HCT116 (cell line): ENCODE measurements around the gene COX7C. TPM values are rescaled to one million over a fixed set of nuclear protein-coding genes. Genes with fewer than 3 reads are reported as not detected.

Experiments used
- ATAC-seq: fragments of 200-7000 bp; cut with Tn5 transposase; 2 replicates; pipeline ENCODE4 v1.9.1; 2020; ENCODE audit warnings: mild to moderate bottlenecking, moderate library complexity
- BruUV-seq: library from RNA; stranded (reverse); fragments of 400-500 nt; replicated peaks from 2 replicates; lab custom pipeline; 2021; lab: Mats Ljungman, UMichigan
- CTCF ChIA-PET: fragments of 300-600 bp; sonication (Branson Sonifier 250); formaldehyde crosslinking; loops from one replicate; lab custom pipeline; 2021; ENCODE audit warnings: antibody characterized with exemption; lab: Charles Lee
- POLR2A ChIA-PET: fragments of 300-600, 350-600 bp; sonication (Branson Sonifier 250); formaldehyde crosslinking; loops from one replicate; lab custom pipeline; 2021; ENCODE audit warnings: antibody characterized with exemption; lab: Charles Lee
- RAD21 ChIA-PET, 2 experiments: fragments of 300-600 bp; sonication (Branson Sonifier 250); formaldehyde crosslinking; loops; one replicate each; lab custom pipeline; 2023; ENCODE audit warnings: low total read pairs in 2 of 2; ENCODE audit not compliant: uncharacterized antibody in 2 of 2, unreplicated experiment in 2 of 2, low non-redundant PET in 1 of 2; lab: Charles Lee
- DNase-seq: peaks from one replicate; pipeline ENCODE4 v3.0.0-alpha.2; 2010; ENCODE audit warnings: low read depth, low spot score
- H2AFZ ChIP-seq: fragments of 200-600 bp; shearing (Covaris generic), sonication (generic); 2 replicates; pipeline ENCODE4 v1.6.1; 2017; ENCODE audit warnings: low read depth, mixed run types, mixed read lengths, antibody characterized with exemption, low read length; ENCODE audit not compliant: poor library complexity, severe bottlenecking
- H3K27ac ChIP-seq: 2 replicates; pipeline ENCODE4 v1.5.1; 2012; ENCODE audit warnings: low read depth, low read length
- H3K27me3 ChIP-seq: fragments of 200-600 bp; sonication (generic); 2 replicates; pipeline ENCODE4 v1.6.1; 2016; ENCODE audit warnings: mixed run types, low read length, mixed read lengths; ENCODE audit not compliant: insufficient read depth
- H3K36me3 ChIP-seq, 2 experiments: fragments of 200-500 bp in 1 of 2; fragments of 200-600 bp in 1 of 2; sonication (Bioruptor generic) in 1 of 2; sonication (generic) in 1 of 2; 2 replicates each; pipeline versions ENCODE4 v1.5.1 to v1.6.1; 2014 to 2016; ENCODE audit warnings: low read length in 2 of 2, inconsistent platforms in 1 of 2, mixed read lengths in 1 of 2, mixed run types in 1 of 2; ENCODE audit not compliant: insufficient read depth in 2 of 2, control insufficient read depth in 1 of 2
- H3K4me1 ChIP-seq, 2 experiments: fragments of 200-600 bp in 1 of 2; sonication (generic) in 1 of 2; 2 replicates each; pipeline versions ENCODE4 v1.5.1 to v1.6.1; 2012 to 2017; ENCODE audit warnings: low read length in 2 of 2, inconsistent platforms in 1 of 2, mild to moderate bottlenecking in 1 of 2, mixed read lengths in 1 of 2, mixed run types in 1 of 2, moderate library complexity in 1 of 2; ENCODE audit not compliant: insufficient read depth in 2 of 2, control insufficient read depth in 1 of 2
- H3K4me2 ChIP-seq: fragments of 200-600 bp; sonication (generic); 2 replicates; pipeline ENCODE4 v1.6.1; 2017; ENCODE audit warnings: mixed run types, low read length, mixed read lengths
- H3K4me3 ChIP-seq, 2 experiments: fragments of 200-600 bp in 1 of 2; sonication (generic) in 1 of 2; replicated peaks in 1 of 2; 2 replicates each; pipeline ENCODE4 v1.5.1; 2011 to 2016; ENCODE audit warnings: low read length in 2 of 2, control low read depth in 1 of 2, low read depth in 1 of 2, mild to moderate bottlenecking in 1 of 2, mixed read lengths in 1 of 2, mixed run types in 1 of 2
- H3K79me2 ChIP-seq: fragments of 200-600 bp; sonication (generic); 2 replicates; pipeline ENCODE4 v1.6.1; 2017; ENCODE audit warnings: mild to moderate bottlenecking, mixed run types, low read length, moderate library complexity, mixed read lengths; ENCODE audit not compliant: insufficient read depth
- H3K9ac ChIP-seq: fragments of 200-600 bp; sonication (generic); 2 replicates; pipeline ENCODE4 v1.6.1; 2016; ENCODE audit warnings: low read length, mixed read lengths
- H3K9me2 ChIP-seq: fragments of 200-600 bp; sonication (generic), shearing (Covaris generic); 2 replicates; pipeline ENCODE4 v1.6.1; 2017; ENCODE audit warnings: mixed run types, mild to moderate bottlenecking, moderate library complexity; ENCODE audit not compliant: insufficient read depth
- H3K9me3 ChIP-seq, 2 experiments: fragments of 200-500 bp in 1 of 2; fragments of 200-600 bp in 1 of 2; sonication (Bioruptor generic) in 1 of 2; sonication (generic) in 1 of 2; 2 replicates each; pipeline ENCODE4 v1.6.1; 2014 to 2017; ENCODE audit warnings: low read length in 2 of 2, mixed read lengths in 2 of 2, inconsistent platforms in 1 of 2, low read depth in 1 of 2, mild to moderate bottlenecking in 1 of 2, mixed run types in 1 of 2, moderate library complexity in 1 of 2; ENCODE audit not compliant: control insufficient read depth in 1 of 2, insufficient read depth in 1 of 2
- H4K20me1 ChIP-seq: fragments of 200-600 bp; sonication (generic), shearing (Covaris generic); 2 replicates; pipeline ENCODE4 v1.6.1; 2017; ENCODE audit warnings: mixed run types, mild to moderate bottlenecking, moderate library complexity; ENCODE audit not compliant: insufficient read depth
- CBX3 ChIP-seq: IDR thresholded peaks from 2 replicates; pipeline ENCODE4 v1.6.1; 2012; ENCODE audit warnings: low read depth
- CEBPB ChIP-seq: IDR thresholded peaks from 2 replicates; pipeline ENCODE4 v1.6.1; 2012; ENCODE audit warnings: low read depth
- EGR1 ChIP-seq: IDR thresholded peaks from 2 replicates; pipeline ENCODE4 v1.6.1; 2012; ENCODE audit warnings: low read depth
- ELF1 ChIP-seq: IDR thresholded peaks from 2 replicates; pipeline ENCODE4 v1.6.1; 2012; ENCODE audit warnings: low read depth, borderline replicate concordance
- EZH2 ChIP-seq: fragments of 200-600 bp; sonication (generic); IDR thresholded peaks from 2 replicates; pipeline ENCODE4 v1.6.1; 2017; ENCODE audit warnings: antibody characterized with exemption, mixed run types
- EZH2phosphoT487 ChIP-seq: fragments of 200-600 bp; IDR thresholded peaks from 2 replicates; pipeline ENCODE4 v1.6.1; 2018; ENCODE audit warnings: antibody characterized with exemption, borderline replicate concordance
- JUND ChIP-seq: IDR thresholded peaks from 2 replicates; pipeline ENCODE4 v1.6.1; 2012
- POLR2AphosphoS5 ChIP-seq: IDR thresholded peaks from 2 replicates; pipeline ENCODE4 v1.6.1; 2011; ENCODE audit warnings: mild to moderate bottlenecking, low read depth, low read length, moderate library complexity
- RAD21 ChIP-seq: IDR thresholded peaks from 2 replicates; pipeline ENCODE4 v1.6.1; 2012; ENCODE audit warnings: low read depth, mild to moderate bottlenecking
- SP1 ChIP-seq: IDR thresholded peaks from 2 replicates; pipeline ENCODE4 v1.6.1; 2012; ENCODE audit warnings: low read depth
- SRF ChIP-seq: IDR thresholded peaks from 2 replicates; pipeline ENCODE4 v1.6.1; 2012; ENCODE audit warnings: low read depth
- TCF7L2 ChIP-seq: IDR thresholded peaks from 2 replicates; pipeline ENCODE4 v1.7.0; 2011; ENCODE audit warnings: borderline replicate concordance, inconsistent platforms; ENCODE audit not compliant: insufficient read depth, insufficient read length; ENCODE audit errors: extremely low read depth
- YY1 ChIP-seq: IDR thresholded peaks from 2 replicates; pipeline ENCODE4 v1.6.1; 2011; ENCODE audit warnings: low read length, low read depth, moderate library complexity, mild to moderate bottlenecking; ENCODE audit not compliant: insufficient replicate concordance; ENCODE audit errors: extremely low read depth
- ZNF274 ChIP-seq: fragments of 200-500 bp; sonication (Bioruptor generic); IDR thresholded peaks from 2 replicates; pipeline ENCODE4 v1.6.1; 2014; ENCODE audit warnings: mild to moderate bottlenecking, low read depth, low read length, inconsistent platforms
- intact Hi-C: fragments of 100-400 bp; cut with micrococcal nuclease; formaldehyde crosslinking; loops from 2 replicates; pipeline ENCODE4 v1.10.0; 2022
- total RNA-seq: library from RNA; stranded (reverse); gene quantifications from one replicate; pipeline ENCODE4 v1.2.1, GENCODE V29; 2021; ENCODE audit not compliant: unreplicated experiment
- TF ChIP-seq, protein P1 (sequence below): IDR thresholded peaks from 2 replicates; pipeline ENCODE4 v1.6.1; 2012
- TF ChIP-seq, protein P2 (sequence below), 3 experiments: fragments of 200-600 bp in 1 of 3; sonication (generic) in 1 of 3; IDR thresholded peaks in 2 of 3; conservative IDR thresholded peaks in 1 of 3; 2 replicates each; pipeline ENCODE4 v1.5.1; 2012 to 2017; ENCODE audit warnings: low read depth in 2 of 3, low read length in 2 of 3, antibody characterized with exemption in 1 of 3, borderline replicate concordance in 1 of 3, control low read depth in 1 of 3, mild to moderate bottlenecking in 1 of 3, mixed read lengths in 1 of 3, mixed run types in 1 of 3, moderate library complexity in 1 of 3; ENCODE audit not compliant: insufficient read depth in 1 of 3
- TF ChIP-seq, protein P3 (sequence below): IDR thresholded peaks from 2 replicates; pipeline ENCODE4 v1.6.1; 2012
- TF ChIP-seq, protein P4 (sequence below): IDR thresholded peaks from 2 replicates; pipeline ENCODE4 v1.6.1; 2011; ENCODE audit warnings: mild to moderate bottlenecking, low read length, moderate library complexity; ENCODE audit not compliant: insufficient replicate concordance; ENCODE audit errors: extremely low read depth
- TF ChIP-seq, protein P5 (sequence below): IDR thresholded peaks from 2 replicates; pipeline ENCODE4 v1.6.1; 2012; ENCODE audit warnings: low read depth

COX7C gene
- total RNA-seq, 1 experiment from 2014 or later = 550 TPM

DNA sequence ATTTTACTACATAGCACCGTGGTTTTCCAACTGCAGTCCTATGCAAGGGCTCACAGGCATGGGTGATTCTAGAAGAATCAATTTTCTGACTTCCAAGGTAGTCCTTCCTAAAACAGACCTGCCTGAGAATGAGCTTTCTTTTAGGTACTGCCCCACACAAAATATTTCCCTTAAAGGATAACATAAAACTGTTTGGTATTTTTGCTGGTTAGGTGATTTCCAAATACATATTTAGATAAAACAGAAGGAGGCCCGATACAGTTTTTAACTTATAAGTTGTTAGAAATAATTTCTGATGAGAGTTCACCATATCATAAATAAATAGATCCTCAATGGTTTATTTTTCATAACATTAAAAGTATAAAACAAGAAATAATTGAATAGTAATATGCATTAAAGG lies 46.4 kb downstream of the COX7C start:
- RAD21 ChIA-PET = no interaction called here
- POLR2A ChIA-PET = no interaction called here

More for the DNA sequence above, 46.4 kb downstream of the COX7C start:
- Histone ChIP-seq H3K27ac (no peak overlapping the region), H3K9ac (no peak overlapping the region), H3K4me1 (no peaks in the 10 kb centered on the region), H3K4me3 (no peak overlapping the region), H2AFZ (no peak overlapping the region), H3K9me2 (no peaks in the 10 kb centered on the region), H3K79me2 (no peaks in the 10 kb centered on the region), H4K20me1 (no peaks in the 10 kb centered on the region), H3K4me2 (no peak overlapping the region), H3K27me3 (no peaks in the 10 kb centered on the region), H3K36me3 (no peaks in the 10 kb centered on the region), H3K9me3 (no peaks in the 10 kb centered on the region)
- ATAC-seq (no peak), DNase-seq (no peak)
- intact Hi-C loops = no loop called here
- no peak for TF ChIP-seq TCF7L2
- TF ChIP-seq, protein P1, sequence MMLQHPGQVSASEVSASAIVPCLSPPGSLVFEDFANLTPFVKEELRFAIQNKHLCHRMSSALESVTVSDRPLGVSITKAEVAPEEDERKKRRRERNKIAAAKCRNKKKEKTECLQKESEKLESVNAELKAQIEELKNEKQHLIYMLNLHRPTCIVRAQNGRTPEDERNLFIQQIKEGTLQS = no peak
- TF ChIP-seq JUND = no peak
- TF ChIP-seq ZNF274 = no peak
- no peak for TF ChIP-seq CBX3
- TF ChIP-seq, protein P2, sequence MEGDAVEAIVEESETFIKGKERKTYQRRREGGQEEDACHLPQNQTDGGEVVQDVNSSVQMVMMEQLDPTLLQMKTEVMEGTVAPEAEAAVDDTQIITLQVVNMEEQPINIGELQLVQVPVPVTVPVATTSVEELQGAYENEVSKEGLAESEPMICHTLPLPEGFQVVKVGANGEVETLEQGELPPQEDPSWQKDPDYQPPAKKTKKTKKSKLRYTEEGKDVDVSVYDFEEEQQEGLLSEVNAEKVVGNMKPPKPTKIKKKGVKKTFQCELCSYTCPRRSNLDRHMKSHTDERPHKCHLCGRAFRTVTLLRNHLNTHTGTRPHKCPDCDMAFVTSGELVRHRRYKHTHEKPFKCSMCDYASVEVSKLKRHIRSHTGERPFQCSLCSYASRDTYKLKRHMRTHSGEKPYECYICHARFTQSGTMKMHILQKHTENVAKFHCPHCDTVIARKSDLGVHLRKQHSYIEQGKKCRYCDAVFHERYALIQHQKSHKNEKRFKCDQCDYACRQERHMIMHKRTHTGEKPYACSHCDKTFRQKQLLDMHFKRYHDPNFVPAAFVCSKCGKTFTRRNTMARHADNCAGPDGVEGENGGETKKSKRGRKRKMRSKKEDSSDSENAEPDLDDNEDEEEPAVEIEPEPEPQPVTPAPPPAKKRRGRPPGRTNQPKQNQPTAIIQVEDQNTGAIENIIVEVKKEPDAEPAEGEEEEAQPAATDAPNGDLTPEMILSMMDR (IDR thresholded peaks at IDR 0.05 in 2 of 3, conservative IDR thresholded peaks at IDR 0.05 in 1 of 3; ENCODE audit: borderline replicate concordance in 1 of 3, insufficient read depth in 1 of 3, low read depth in 2 of 3, low read length in 2 of 3) = no peak
- TF ChIP-seq, protein P3, sequence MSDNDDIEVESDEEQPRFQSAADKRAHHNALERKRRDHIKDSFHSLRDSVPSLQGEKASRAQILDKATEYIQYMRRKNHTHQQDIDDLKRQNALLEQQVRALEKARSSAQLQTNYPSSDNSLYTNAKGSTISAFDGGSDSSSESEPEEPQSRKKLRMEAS = no peak
- TF ChIP-seq, protein P4, sequence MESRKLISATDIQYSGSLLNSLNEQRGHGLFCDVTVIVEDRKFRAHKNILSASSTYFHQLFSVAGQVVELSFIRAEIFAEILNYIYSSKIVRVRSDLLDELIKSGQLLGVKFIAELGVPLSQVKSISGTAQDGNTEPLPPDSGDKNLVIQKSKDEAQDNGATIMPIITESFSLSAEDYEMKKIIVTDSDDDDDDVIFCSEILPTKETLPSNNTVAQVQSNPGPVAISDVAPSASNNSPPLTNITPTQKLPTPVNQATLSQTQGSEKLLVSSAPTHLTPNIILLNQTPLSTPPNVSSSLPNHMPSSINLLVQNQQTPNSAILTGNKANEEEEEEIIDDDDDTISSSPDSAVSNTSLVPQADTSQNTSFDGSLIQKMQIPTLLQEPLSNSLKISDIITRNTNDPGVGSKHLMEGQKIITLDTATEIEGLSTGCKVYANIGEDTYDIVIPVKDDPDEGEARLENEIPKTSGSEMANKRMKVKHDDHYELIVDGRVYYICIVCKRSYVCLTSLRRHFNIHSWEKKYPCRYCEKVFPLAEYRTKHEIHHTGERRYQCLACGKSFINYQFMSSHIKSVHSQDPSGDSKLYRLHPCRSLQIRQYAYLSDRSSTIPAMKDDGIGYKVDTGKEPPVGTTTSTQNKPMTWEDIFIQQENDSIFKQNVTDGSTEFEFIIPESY = no peak
- no peak for TF ChIP-seq SRF
- TF ChIP-seq EZH2 = no peak
- no peak for TF ChIP-seq EGR1
- no peak for TF ChIP-seq EZH2phosphoT487
- TF ChIP-seq CEBPB = no peak
- no peak for TF ChIP-seq POLR2AphosphoS5
- TF ChIP-seq, protein P5, sequence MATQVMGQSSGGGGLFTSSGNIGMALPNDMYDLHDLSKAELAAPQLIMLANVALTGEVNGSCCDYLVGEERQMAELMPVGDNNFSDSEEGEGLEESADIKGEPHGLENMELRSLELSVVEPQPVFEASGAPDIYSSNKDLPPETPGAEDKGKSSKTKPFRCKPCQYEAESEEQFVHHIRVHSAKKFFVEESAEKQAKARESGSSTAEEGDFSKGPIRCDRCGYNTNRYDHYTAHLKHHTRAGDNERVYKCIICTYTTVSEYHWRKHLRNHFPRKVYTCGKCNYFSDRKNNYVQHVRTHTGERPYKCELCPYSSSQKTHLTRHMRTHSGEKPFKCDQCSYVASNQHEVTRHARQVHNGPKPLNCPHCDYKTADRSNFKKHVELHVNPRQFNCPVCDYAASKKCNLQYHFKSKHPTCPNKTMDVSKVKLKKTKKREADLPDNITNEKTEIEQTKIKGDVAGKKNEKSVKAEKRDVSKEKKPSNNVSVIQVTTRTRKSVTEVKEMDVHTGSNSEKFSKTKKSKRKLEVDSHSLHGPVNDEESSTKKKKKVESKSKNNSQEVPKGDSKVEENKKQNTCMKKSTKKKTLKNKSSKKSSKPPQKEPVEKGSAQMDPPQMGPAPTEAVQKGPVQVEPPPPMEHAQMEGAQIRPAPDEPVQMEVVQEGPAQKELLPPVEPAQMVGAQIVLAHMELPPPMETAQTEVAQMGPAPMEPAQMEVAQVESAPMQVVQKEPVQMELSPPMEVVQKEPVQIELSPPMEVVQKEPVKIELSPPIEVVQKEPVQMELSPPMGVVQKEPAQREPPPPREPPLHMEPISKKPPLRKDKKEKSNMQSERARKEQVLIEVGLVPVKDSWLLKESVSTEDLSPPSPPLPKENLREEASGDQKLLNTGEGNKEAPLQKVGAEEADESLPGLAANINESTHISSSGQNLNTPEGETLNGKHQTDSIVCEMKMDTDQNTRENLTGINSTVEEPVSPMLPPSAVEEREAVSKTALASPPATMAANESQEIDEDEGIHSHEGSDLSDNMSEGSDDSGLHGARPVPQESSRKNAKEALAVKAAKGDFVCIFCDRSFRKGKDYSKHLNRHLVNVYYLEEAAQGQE = no peak
- TF ChIP-seq RAD21 = no peak
- no peak for TF ChIP-seq YY1
- no peak for TF ChIP-seq SP1
- TF ChIP-seq ELF1 = no peak
- no TSS peak for BruUV-seq
- CTCF ChIA-PET = no interaction called here
